Endothelial cell of umbilical vein (primary cell): ENCODE data around the gene MYLIP. TPM values are rescaled to one million over a fixed set of nuclear protein-coding genes. Genes with fewer than 3 reads are reported as not detected.
A peak's percentile ranks its signal among the peaks of the same experiment; 100 is the strongest.

Experiments
- BruUV-seq: library from RNA; stranded (reverse); fragments of 400-500 nt; replicated peaks from 2 replicates; lab custom pipeline; 2021; lab: Mats Ljungman, UMichigan
- CTCF ChIA-PET: fragments of 300-600, 350-600 bp; sonication (Branson Sonifier 250); formaldehyde crosslinking; loops from one replicate; lab custom pipeline; 2021; ENCODE audit warnings: antibody characterized with exemption, inconsistent platforms; lab: Charles Lee
- POLR2A ChIA-PET: fragments of 300-600, 350-600 bp; sonication (Branson Sonifier 250); formaldehyde crosslinking; loops from one replicate; lab custom pipeline; 2021; ENCODE audit warnings: antibody characterized with exemption, inconsistent platforms; lab: Charles Lee
- DNase-seq: peaks from one replicate; pipeline ENCODE4 v3.0.0-alpha.2; 2011; ENCODE audit warnings: low read depth, low spot score
- FAIRE-seq: peaks from 2 replicates; lab custom pipeline; 2011; peaks lifted over from hg19 to GRCh38; lab: Jason Lieb, UNC
- H2AFZ ChIP-seq: 2 replicates; pipeline ENCODE4 v1.6.0; 2012; ENCODE audit warnings: low read depth, low read length, control low read depth, inconsistent platforms
- H3K27ac ChIP-seq: 2 replicates; pipeline ENCODE4 v1.5.1; 2011; ENCODE audit warnings: low read depth, mild to moderate bottlenecking, control low read depth, low read length, moderate library complexity; ENCODE audit not compliant: insufficient read depth
- H3K27me3 ChIP-seq, 2 experiments: 2 replicates each; pipeline versions ENCODE4 v1.6.0 to v1.6.1; 2011; ENCODE audit warnings: low read length in 2 of 2, mixed read lengths in 1 of 2; ENCODE audit not compliant: control insufficient read depth in 2 of 2, insufficient read depth in 2 of 2
- H3K36me3 ChIP-seq, 2 experiments: 2 replicates in 1 of 2; 3 replicates in 1 of 2; pipeline ENCODE4 v1.5.1; 2011; ENCODE audit warnings: low read length in 2 of 2, mild to moderate bottlenecking in 1 of 2, moderate library complexity in 1 of 2; ENCODE audit not compliant: control insufficient read depth in 2 of 2, insufficient read depth in 2 of 2; ENCODE audit errors: extremely low read depth in 1 of 2
- H3K4me1 ChIP-seq: 3 replicates; pipeline ENCODE4 v1.5.1; 2011; ENCODE audit warnings: mild to moderate bottlenecking, low read length; ENCODE audit not compliant: control insufficient read depth, insufficient read depth; ENCODE audit errors: extremely low read depth
- H3K4me2 ChIP-seq: 2 replicates; pipeline ENCODE4 v1.6.1; 2011; ENCODE audit warnings: low read length, control low read depth, mixed read lengths; ENCODE audit not compliant: insufficient read depth
- H3K4me3 ChIP-seq, 3 experiments: fragments of 200-600 bp in 1 of 3; sonication (generic), shearing (Covaris generic) in 1 of 3; replicated peaks in 1 of 3; 2 replicates each; pipeline ENCODE4 v1.5.1; 2011 to 2016; ENCODE audit warnings: control low read depth in 3 of 3, low read length in 3 of 3, mild to moderate bottlenecking in 2 of 3, inconsistent platforms in 1 of 3, low read depth in 1 of 3, moderate library complexity in 1 of 3; ENCODE audit not compliant: insufficient read depth in 1 of 3
- H3K79me2 ChIP-seq: 2 replicates; pipeline ENCODE4 v1.6.0; 2012; ENCODE audit warnings: low read length, inconsistent platforms; ENCODE audit not compliant: control insufficient read depth, insufficient read depth
- H3K9ac ChIP-seq: replicated peaks from 2 replicates; pipeline ENCODE3; 2011; ENCODE audit warnings: low read length, control low read depth; ENCODE audit not compliant: insufficient read depth; ENCODE audit errors: extremely low read depth
- H3K9me1 ChIP-seq: replicated peaks from 3 replicates; pipeline ENCODE4 v1.6.0; 2011; ENCODE audit warnings: mild to moderate bottlenecking, low read length; ENCODE audit not compliant: control insufficient read depth, insufficient read depth; ENCODE audit errors: extremely low read depth
- H3K9me3 ChIP-seq: replicated peaks from 2 replicates; pipeline ENCODE4 v1.5.1; 2012; ENCODE audit warnings: low read length, inconsistent platforms; ENCODE audit not compliant: control insufficient read depth, insufficient read depth
- H4K20me1 ChIP-seq: replicated peaks from 2 replicates; pipeline ENCODE3; 2011; ENCODE audit warnings: mild to moderate bottlenecking, low read length; ENCODE audit not compliant: control insufficient read depth, insufficient read depth; ENCODE audit errors: extremely low read depth
- CTCF ChIP-seq, 2 donors: IDR thresholded peaks; 1 replicate in 1 of 2; 2 replicates in 1 of 2; pipeline ENCODE4 v1.5.1; 2011; ENCODE audit warnings: low read length in 2 of 2, mild to moderate bottlenecking in 2 of 2, moderate library complexity in 2 of 2, control low read depth in 1 of 2, inconsistent platforms in 1 of 2, low read depth in 1 of 2; ENCODE audit not compliant: insufficient read depth in 1 of 2; ENCODE audit errors: extremely low read depth in 1 of 2
- EZH2 ChIP-seq: IDR thresholded peaks from 2 replicates; pipeline ENCODE4 v1.6.1; 2012; ENCODE audit warnings: borderline replicate concordance, low read depth, mild to moderate bottlenecking, moderate library complexity, low read length, inconsistent platforms; ENCODE audit not compliant: severe bottlenecking
- FOS ChIP-seq: IDR thresholded peaks from 2 replicates; pipeline ENCODE4 v1.6.1; 2011; ENCODE audit warnings: mild to moderate bottlenecking, low read length, moderate library complexity, borderline replicate concordance; ENCODE audit not compliant: insufficient read depth
- GATA2 ChIP-seq: IDR thresholded peaks from 2 replicates; pipeline ENCODE4 v1.7.0; 2011; ENCODE audit warnings: low read depth, mild to moderate bottlenecking, moderate library complexity, mixed read lengths, low read length; ENCODE audit not compliant: insufficient read length, insufficient read depth
- JUN ChIP-seq: IDR thresholded peaks from 2 replicates; pipeline ENCODE4 v1.6.1; 2011; ENCODE audit warnings: borderline replicate concordance, low read depth; ENCODE audit not compliant: insufficient read length, insufficient read depth
- MAX ChIP-seq: IDR thresholded peaks from 2 replicates; pipeline ENCODE4 v1.6.1; 2011; ENCODE audit not compliant: insufficient read depth, insufficient read length
- MYC ChIP-seq: IDR thresholded peaks from one replicate; pipeline ENCODE4 v1.6.1; 2011; ENCODE audit warnings: mild to moderate bottlenecking, low read depth, low read length
- POLR2A ChIP-seq: IDR thresholded peaks from 2 replicates; pipeline ENCODE4 v1.6.1; 2012; ENCODE audit warnings: low read depth, mild to moderate bottlenecking, control low read depth, low read length
- POLR2AphosphoS5 ChIP-seq: IDR thresholded peaks from 2 replicates; pipeline ENCODE4 v1.6.1; 2012; ENCODE audit warnings: low read depth, mild to moderate bottlenecking, control low read depth, low read length, moderate library complexity; ENCODE audit not compliant: insufficient read depth
- dilution Hi-C: fragments of 300-500 bp; cut with MboI; formaldehyde crosslinking; loops from one replicate; pipeline ENCODE4 v1.15.0; 2019; ENCODE audit warnings: low sequenced_read_pairs; ENCODE audit not compliant: extremely low pct_ligation_motif_present
- intact Hi-C: fragments of 100-400 bp; cut with micrococcal nuclease; formaldehyde crosslinking; loops from one replicate; pipeline ENCODE4 v1.10.0; 2022
- polyA plus RNA-seq, 4 experiments: library from polyadenylated mRNA; depleted of rRNA in 3 of 4; stranded (reverse) in 3 of 4; unstranded in 1 of 4; fragments of >200 nt; gene quantifications; 2 replicates each; pipeline versions ENCODE4 v1.2.1 to v1.2.3, GENCODE V29; 2011 to 2012; ENCODE audit warnings: missing spikeins in 1 of 4
- total RNA-seq: library from RNA; stranded (reverse); gene quantifications from 2 replicates; pipeline ENCODE4 v1.2.3, GENCODE V29; 2021

Gene MYLIP
- total and polyA plus RNA-seq, 2 donors (not counting 3 experiments of a cell fraction or from before 2014, with no cell fraction given): 16.9 to 19.2 TPM

DNA sequence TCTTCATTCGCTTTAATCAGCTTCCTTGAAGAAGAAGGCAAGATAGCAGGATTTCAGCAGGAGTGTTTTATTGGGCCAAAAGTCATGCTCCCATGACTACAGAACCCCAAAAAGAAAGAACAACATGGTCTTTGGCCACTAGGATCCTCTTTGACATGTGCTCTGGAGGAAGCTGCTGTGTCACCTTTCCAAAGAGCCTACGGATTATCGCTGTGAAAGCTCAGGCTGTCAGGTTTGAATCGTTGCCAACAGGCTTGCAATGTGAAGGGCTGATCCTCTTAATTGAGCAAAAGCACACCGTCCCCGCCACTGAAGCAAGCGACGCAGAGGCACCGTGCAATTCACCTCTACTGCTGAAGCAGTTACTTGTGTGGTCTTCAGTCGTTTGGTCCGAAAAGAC lies 29.0 kb downstream of the MYLIP start:
- Histone ChIP-seq H3K9me1 (no peaks in the 10 kb centered on the region), H3K27me3 (no peaks in the 10 kb centered on the region), H3K4me1 (no peaks in the 10 kb centered on the region), H3K9me3 (no peaks in the 10 kb centered on the region), H3K4me3 (no peak overlapping the region), H3K9ac (no peak overlapping the region), H4K20me1 (no peaks in the 10 kb centered on the region), H2AFZ (no peak overlapping the region), H3K79me2 (no peaks in the 10 kb centered on the region), H3K27ac (no peak overlapping the region), H3K4me2 (no peak overlapping the region), H3K36me3 (peaks cover 0 to 2% of the 10 kb centered on the region in 2 experiments)
- TF ChIP-seq JUN (no peak), POLR2AphosphoS5 (no peak), MAX (no peak), FOS (no peak), EZH2 (no peak), GATA2 (no peak)
- no peak for DNase-seq
- FAIRE-seq: no peak
- ChIA-PET CTCF (interaction anchor here (0.8 to 1.7 kb wide), 5 partner anchors 11 to 466 kb away, joined by 3 to 7 read pairs (median 4); no protein-coding TSS in a partner anchor), POLR2A (no interaction called here)
- no TSS peak for BruUV-seq
- intact Hi-C loops: no loop called here
- dilution Hi-C loops: no loop called here

GRCh38 chr6:16158943-16159557 lies 30.2 kb downstream of the MYLIP start:
- Histone ChIP-seq H3K4me2 (no peak overlapping the region), H3K9me3 (no peaks in the 10 kb centered on the region), H3K9ac (no peak overlapping the region), H3K79me2 (no peaks in the 10 kb centered on the region), H3K4me1 (peaks cover 7% of the 10 kb centered on the region), H2AFZ (no peak overlapping the region), H4K20me1 (no peaks in the 10 kb centered on the region), H3K27me3 (no peaks in the 10 kb centered on the region), H3K4me3 (no peak overlapping the region), H3K36me3 (peaks cover 0 to 2% of the 10 kb centered on the region in 2 experiments), H3K9me1 (no peaks in the 10 kb centered on the region), H3K27ac (no peak overlapping the region)
- dilution Hi-C loops (no loop called here), intact Hi-C loops (no loop called here)
- ChIA-PET POLR2A (no interaction called here), CTCF (interaction anchor here (0.9 to 1.7 kb wide), 4 partner anchors 10 to 467 kb away, joined by 3 to 7 read pairs (median 4); no protein-coding TSS in a partner anchor)
- FAIRE-seq (peak; percentile 8), DNase-seq (no peak)
- TF ChIP-seq FOS (no peak), EZH2 (no peak), POLR2AphosphoS5 (no peak), GATA2 (no peak), CTCF (IDR thresholded peaks at IDR 0.05; ENCODE audit: extremely low read depth in 1 of 2, insufficient read depth in 1 of 2, low read depth in 1 of 2, low read length in 2 of 2) (no peak), POLR2A (no peak), JUN (no peak), MYC (no peak), MAX (no peak)
- no TSS peak for BruUV-seq
